ENCODE measurements around the gene DENND4A.
"Not testable (repeated sequence)": the region's sequence is repeated elsewhere in the genome, so short reads cannot be mapped to it uniquely, and the experiment has no call there.

Gene DENND4A

GRCh38 chr15:65762399-65762798 is 29.7 kb downstream of the DENND4A start:
- H3K27ac Mint-ChIP-seq, result no peak overlapping the region
- H3K36me3 Mint-ChIP-seq, result peaks cover 9% of the 10 kb centered on the region
- H3K4me1 Mint-ChIP-seq (ENCODE audit: low read depth), result peaks cover 44% of the 10 kb centered on the region
- no peaks in the 10 kb centered on the region for H3K9me3 Mint-ChIP-seq (ENCODE audit: low read depth)
- no peak overlapping the region for H3K4me3 Mint-ChIP-seq
- no peaks in the 10 kb centered on the region for H3K27me3 Mint-ChIP-seq

GRCh38 chr15:65761210-65761926 is 30.7 kb downstream of the DENND4A start:
- H3K4me3 Mint-ChIP-seq, result no peak overlapping the region
- peaks cover 6% of the 10 kb centered on the region for H3K36me3 Mint-ChIP-seq
- no peaks in the 10 kb centered on the region for H3K27me3 Mint-ChIP-seq
- H3K4me1 Mint-ChIP-seq (ENCODE audit: low read depth), result peaks cover 39% of the 10 kb centered on the region
- peak overlapping the region; percentile 5 for H3K27ac Mint-ChIP-seq
- H3K9me3 Mint-ChIP-seq (ENCODE audit: low read depth), result no peaks in the 10 kb centered on the region

- H3K4me1 Mint-ChIP-seq (ENCODE audit: low read depth), result peaks cover 36% of the 10 kb centered on the region
- no peak overlapping the region for H3K4me3 Mint-ChIP-seq
- no peak overlapping the region for H3K27ac Mint-ChIP-seq
- no peaks in the 10 kb centered on the region for H3K27me3 Mint-ChIP-seq
- H3K36me3 Mint-ChIP-seq, result peaks cover 5% of the 10 kb centered on the region
- H3K9me3 Mint-ChIP-seq (ENCODE audit: low read depth), result no peaks in the 10 kb centered on the region
These were observed 32.7 kb downstream of the DENND4A start for GRCh38 chr15:65759441-65759840.

- Mint-ChIP-seq H3K4me1 (ENCODE audit: low read depth) (peaks cover 32% of the 10 kb centered on the region), H3K4me3 (no peak overlapping the region), H3K9me3 (ENCODE audit: low read depth) (no peaks in the 10 kb centered on the region), H3K27ac (peak overlapping the region; percentile 41), H3K27me3 (no peaks in the 10 kb centered on the region), H3K36me3 (peaks cover 5% of the 10 kb centered on the region)
These were observed 33.9 kb downstream of the DENND4A start for GRCh38 chr15:65758242-65758641.

- Mint-ChIP-seq H3K27me3 (no peaks in the 10 kb centered on the region), H3K4me1 (ENCODE audit: low read depth) (peaks cover 22% of the 10 kb centered on the region), H3K36me3 (peaks cover 5% of the 10 kb centered on the region), H3K9me3 (ENCODE audit: low read depth) (no peaks in the 10 kb centered on the region), H3K27ac (no peak overlapping the region), H3K4me3 (no peak overlapping the region)
These were observed 34.8 kb downstream of the DENND4A start for GRCh38 chr15:65757256-65757655.

- H3K4me3 Mint-ChIP-seq, result no peak overlapping the region
- H3K4me1 Mint-ChIP-seq (ENCODE audit: low read depth), result peaks cover 14% of the 10 kb centered on the region
- H3K27ac Mint-ChIP-seq, result peak overlapping the region; percentile 61
- peaks cover 9% of the 10 kb centered on the region for H3K36me3 Mint-ChIP-seq
- no peaks in the 10 kb centered on the region for H3K27me3 Mint-ChIP-seq
- H3K9me3 Mint-ChIP-seq (ENCODE audit: low read depth), result no peaks in the 10 kb centered on the region
These were observed 39.9 kb downstream of the DENND4A start for GRCh38 chr15:65752151-65752700.

- no peaks in the 10 kb centered on the region for H3K27me3 Mint-ChIP-seq
- H3K4me1 Mint-ChIP-seq (ENCODE audit: low read depth), result peaks cover 10% of the 10 kb centered on the region
- no peaks in the 10 kb centered on the region for H3K9me3 Mint-ChIP-seq (ENCODE audit: low read depth)
- H3K36me3 Mint-ChIP-seq, result peaks cover 9% of the 10 kb centered on the region
- H3K27ac Mint-ChIP-seq, result peak overlapping the region; percentile 76
- H3K4me3 Mint-ChIP-seq, result no peak overlapping the region
These were observed 40.7 kb downstream of the DENND4A start for GRCh38 chr15:65751431-65751830.

- Mint-ChIP-seq H3K4me3 (no peak overlapping the region), H3K9me3 (ENCODE audit: low read depth) (no peaks in the 10 kb centered on the region), H3K27me3 (no peaks in the 10 kb centered on the region), H3K4me1 (ENCODE audit: low read depth) (peaks cover 4% of the 10 kb centered on the region), H3K27ac (no peak overlapping the region), H3K36me3 (peaks cover 10% of the 10 kb centered on the region)
These were observed 44.8 kb downstream of the DENND4A start for GRCh38 chr15:65747265-65747664.

- Mint-ChIP-seq H3K9me3 (ENCODE audit: low read depth) (no peaks in the 10 kb centered on the region), H3K27ac (peak overlapping the region; percentile 3)
These were observed 48.3 kb downstream of the DENND4A start for GRCh38 chr15:65743637-65744252.

GRCh38 chr15:65740148-65740547 is 51.9 kb downstream of the DENND4A start:
- Mint-ChIP-seq H3K36me3 (peaks cover 7% of the 10 kb centered on the region), H3K27ac (no peak overlapping the region), H3K4me3 (no peak overlapping the region), H3K4me1 (ENCODE audit: low read depth) (peaks cover 2% of the 10 kb centered on the region), H3K27me3 (no peaks in the 10 kb centered on the region), H3K9me3 (ENCODE audit: low read depth) (no peaks in the 10 kb centered on the region)

More at GRCh38 chr15:65743637-65744252, 48.3 kb downstream of the DENND4A start:
- Mint-ChIP-seq H3K4me1 (ENCODE audit: low read depth) (peaks cover 2% of the 10 kb centered on the region), H3K27me3 (no peaks in the 10 kb centered on the region), H3K4me3 (no peak overlapping the region), H3K36me3 (peaks cover 3% of the 10 kb centered on the region)

- Mint-ChIP-seq H3K4me3 (no peak overlapping the region), H3K27me3 (no peaks in the 10 kb centered on the region), H3K9me3 (ENCODE audit: low read depth) (no peaks in the 10 kb centered on the region), H3K4me1 (ENCODE audit: low read depth) (no peaks in the 10 kb centered on the region), H3K27ac (no peak overlapping the region), H3K36me3 (peaks cover 6% of the 10 kb centered on the region)
These were observed 53.4 kb downstream of the DENND4A start for GRCh38 chr15:65738649-65739048.

GRCh38 chr15:65733599-65733998 is 58.5 kb downstream of the DENND4A start:
- not testable (repeated sequence) for H3K27me3 Mint-ChIP-seq; H3K27ac Mint-ChIP-seq; H3K9me3 Mint-ChIP-seq (ENCODE audit: low read depth); H3K4me1 Mint-ChIP-seq (ENCODE audit: low read depth); H3K4me3 Mint-ChIP-seq
- H3K36me3 Mint-ChIP-seq, result peaks cover 13% of the 10 kb centered on the region

GRCh38 chr15:65732698-65733097 is 59.4 kb downstream of the DENND4A start:
- no peak overlapping the region for H3K4me3 Mint-ChIP-seq
- H3K36me3 Mint-ChIP-seq, result peaks cover 13% of the 10 kb centered on the region
- no peaks in the 10 kb centered on the region for H3K9me3 Mint-ChIP-seq (ENCODE audit: low read depth)
- no peaks in the 10 kb centered on the region for H3K27me3 Mint-ChIP-seq
- H3K27ac Mint-ChIP-seq, result no peak overlapping the region
- H3K4me1 Mint-ChIP-seq (ENCODE audit: low read depth), result peaks cover 2% of the 10 kb centered on the region

- Mint-ChIP-seq H3K9me3 (ENCODE audit: low read depth) (no peaks in the 10 kb centered on the region), H3K27ac (no peak overlapping the region)
These were observed 60.2 kb downstream of the DENND4A start for GRCh38 chr15:65731926-65732325.

GRCh38 chr15:65730549-65731172 is 61.4 kb downstream of the DENND4A start:
- Mint-ChIP-seq H3K9me3 (ENCODE audit: low read depth) (no peaks in the 10 kb centered on the region), H3K4me3 (no peak overlapping the region), H3K27me3 (no peaks in the 10 kb centered on the region), H3K27ac (no peak overlapping the region), H3K36me3 (peaks cover 11% of the 10 kb centered on the region), H3K4me1 (ENCODE audit: low read depth) (peaks cover 2% of the 10 kb centered on the region)

More at GRCh38 chr15:65731926-65732325, 60.2 kb downstream of the DENND4A start:
- Mint-ChIP-seq H3K27me3 (no peaks in the 10 kb centered on the region), H3K4me3 (no peak overlapping the region), H3K4me1 (ENCODE audit: low read depth) (peaks cover 2% of the 10 kb centered on the region), H3K36me3 (peaks cover 9% of the 10 kb centered on the region)
